A204.1 (cell line): ENCODE results near the gene ZNF385A.

Experiments used
- FAIRE-seq: peaks from 2 replicates; lab custom pipeline; 2012; peaks lifted over from hg19 to GRCh38; lab: Jason Lieb, UNC

ZNF385A gene

DNA sequence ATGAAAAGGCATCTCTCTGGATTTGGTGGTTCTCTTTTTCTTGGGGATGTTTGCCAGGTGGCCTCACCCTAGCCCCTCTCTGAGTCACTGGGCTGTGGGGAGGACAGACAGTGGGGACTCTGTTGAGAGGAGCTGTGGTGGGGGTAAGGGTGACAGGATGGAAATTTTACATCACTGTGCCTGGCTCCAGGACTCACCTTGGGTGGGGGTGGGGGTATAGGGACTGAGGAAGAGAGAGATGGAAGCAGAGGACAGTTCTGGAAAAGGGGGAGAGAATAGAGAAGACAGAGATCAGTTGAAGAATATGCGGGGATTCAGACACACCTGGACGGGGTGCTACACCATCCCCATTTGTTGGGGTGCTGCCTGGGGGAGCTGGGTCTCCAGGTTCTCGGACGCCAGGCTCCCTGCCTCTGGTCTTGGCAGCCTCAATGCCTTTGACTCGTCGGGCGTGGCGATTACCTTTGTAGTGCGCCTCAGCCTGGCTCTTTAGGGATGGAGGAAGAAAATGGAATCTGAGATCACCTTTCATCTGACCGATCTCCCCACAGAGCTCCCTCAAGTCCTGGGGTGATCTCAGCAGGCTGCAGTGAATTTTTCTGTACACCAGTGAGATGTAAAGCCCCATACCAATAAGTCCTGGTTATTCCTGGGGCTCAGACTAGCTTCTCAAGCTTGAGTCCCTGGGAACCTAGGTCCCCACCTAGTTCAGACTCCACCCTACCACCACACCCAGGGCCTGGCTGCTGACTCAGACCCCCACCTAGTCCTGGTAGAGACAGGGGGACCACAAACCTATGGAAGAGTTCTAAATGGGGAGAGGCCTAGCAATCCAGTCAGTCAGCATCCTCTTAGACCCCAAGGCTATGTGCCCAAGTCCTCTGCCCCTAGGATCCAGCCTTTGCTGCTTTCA is 10.6 kb downstream of the ZNF385A start:
- FAIRE-seq: no peak

DNA sequence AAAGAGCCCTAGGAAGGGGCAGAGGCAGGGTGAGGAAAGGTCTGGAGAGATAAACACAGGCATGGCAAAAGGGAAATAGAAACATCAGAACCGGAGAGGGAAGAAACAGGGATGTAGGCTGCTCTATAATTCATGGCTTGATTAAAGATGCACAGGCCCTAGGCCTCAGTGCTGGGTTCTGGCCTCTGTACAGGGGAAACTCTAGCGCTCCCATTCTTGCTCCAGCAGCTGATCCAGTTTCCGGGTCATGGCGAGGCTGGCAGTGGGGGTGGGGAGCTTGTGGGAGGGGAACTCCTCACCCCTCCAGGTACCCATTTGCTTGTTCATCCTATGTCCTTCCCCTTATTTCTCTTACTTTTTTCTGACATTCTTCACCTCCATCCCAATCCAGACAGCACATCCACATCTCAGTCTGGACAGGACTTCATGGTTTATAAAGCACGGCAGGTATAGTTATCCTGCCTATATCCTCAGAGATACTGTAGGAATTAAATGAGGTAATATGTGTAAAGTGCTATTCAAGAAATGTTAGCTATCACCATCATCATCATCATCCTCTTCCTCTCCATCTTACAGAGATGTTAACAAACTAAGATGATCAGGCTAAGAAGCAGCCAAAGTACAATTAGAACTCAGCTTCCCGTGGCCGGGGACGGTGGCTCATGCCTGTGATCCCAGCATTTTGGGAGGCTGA is 12.3 kb downstream of the ZNF385A start:
- no peak for FAIRE-seq

DNA sequence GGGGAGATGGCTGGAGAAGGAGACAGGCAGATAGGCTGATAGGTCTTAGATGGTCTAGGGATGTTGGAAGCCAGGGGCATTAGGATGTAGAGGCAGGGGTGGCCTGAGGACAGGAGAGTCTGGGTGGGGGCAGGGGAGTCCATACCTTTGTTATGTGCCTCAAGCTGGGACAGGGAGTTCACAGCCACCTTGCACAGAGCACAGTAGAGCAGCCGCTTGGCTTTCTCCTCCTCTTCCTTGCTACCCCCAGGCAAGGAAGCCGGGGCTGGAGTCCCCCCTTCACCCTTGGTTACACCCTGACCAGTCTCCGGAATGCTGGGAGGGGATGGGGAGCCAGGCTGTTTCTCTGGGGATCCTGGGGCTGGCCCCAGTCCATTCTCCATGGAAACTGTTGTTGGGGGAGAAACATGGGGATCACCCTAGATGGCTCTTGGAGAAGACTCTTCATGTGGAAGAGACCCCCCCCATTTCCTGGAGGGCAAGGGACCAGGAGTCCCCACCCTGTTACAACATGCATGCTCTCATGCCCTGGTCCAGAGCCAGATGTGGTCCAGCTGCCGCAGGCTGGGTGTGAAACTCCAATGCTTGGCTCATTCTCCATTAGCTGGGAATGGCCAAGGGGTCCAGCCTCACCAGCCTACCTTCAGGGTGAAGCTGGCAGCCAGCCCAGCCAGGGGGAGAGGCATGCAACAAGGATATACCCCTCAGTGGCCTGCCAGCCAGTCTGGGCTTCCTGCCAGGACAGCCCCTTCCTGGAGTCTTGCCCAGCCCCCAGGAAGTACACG is 13.0 kb downstream of the ZNF385A start:
- FAIRE-seq: no peak

- no peak for FAIRE-seq
Measured at GRCh38 chr12:54370171-54370730, 14.3 kb downstream of the ZNF385A start.

- no peak for FAIRE-seq
Measured at GRCh38 chr12:54369597-54370131, 14.9 kb downstream of the ZNF385A start.

- peak; percentile 48 for FAIRE-seq
Measured at GRCh38 chr12:54368709-54369596, 15.6 kb downstream of the ZNF385A start.

DNA sequence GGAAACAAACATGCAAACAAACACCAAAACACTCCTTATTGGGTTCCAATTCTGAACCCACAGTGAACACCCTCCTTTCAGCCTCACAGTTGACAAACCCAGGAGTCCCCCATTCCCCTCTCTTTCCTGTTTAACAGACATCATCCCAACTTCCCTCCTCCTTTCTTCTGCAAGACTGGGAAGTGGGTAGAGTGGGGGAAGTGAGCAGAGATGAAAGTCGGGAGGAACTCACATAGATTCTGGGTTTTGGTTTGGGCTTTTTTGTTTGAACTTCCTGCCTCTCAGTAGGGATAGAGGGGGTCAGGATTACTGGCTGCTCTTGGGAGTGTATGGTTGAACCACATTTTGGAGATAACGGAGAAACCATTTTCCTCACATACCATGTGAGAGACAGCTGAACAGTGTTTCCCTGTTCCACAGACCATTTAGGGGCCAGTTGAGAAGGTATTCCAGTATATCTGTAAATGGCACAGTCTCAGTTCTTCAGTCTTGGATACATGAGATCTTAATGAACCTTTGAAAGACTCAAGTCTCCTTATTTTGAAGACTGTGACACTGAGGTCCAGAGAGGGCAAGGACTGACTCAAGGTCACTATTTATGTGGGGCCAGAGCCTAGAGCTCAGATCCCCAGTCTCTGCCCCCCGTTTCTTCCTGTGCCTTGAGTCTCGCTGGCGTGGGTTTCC is 16.4 kb downstream of the ZNF385A start:
- FAIRE-seq: no peak

GRCh38 chr12:54364413-54364812 is 20.1 kb downstream of the ZNF385A start, which contains the start of gene GPR84:
GPR84 (minus strand) TSS chr12:54364486; CDS start chr12:54363851, 635 bp downstream.
- FAIRE-seq: no peak

DNA sequence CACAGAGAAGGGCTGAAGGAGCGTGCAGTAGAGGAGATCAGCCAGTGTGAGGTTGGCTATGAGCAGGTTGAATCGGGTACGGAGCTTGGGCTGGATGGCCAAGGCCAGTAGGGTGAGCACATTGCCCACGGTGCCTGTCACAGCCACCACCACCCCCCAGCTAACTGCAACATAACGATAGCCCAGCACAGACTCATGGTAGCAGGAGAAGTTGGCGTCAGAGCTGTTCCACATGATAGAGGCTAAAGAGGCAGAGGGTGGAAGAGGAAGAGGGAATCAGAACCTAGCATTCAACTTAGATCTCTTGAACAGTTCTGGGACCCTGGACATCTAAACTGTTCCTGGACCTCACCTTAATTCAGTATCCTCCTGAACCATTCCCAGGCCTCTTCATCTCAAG is 20.9 kb downstream of the ZNF385A start:
- no peak for FAIRE-seq

- no peak for FAIRE-seq
Measured at GRCh38 chr12:54363047-54363446, 21.5 kb downstream of the ZNF385A start.

DNA sequence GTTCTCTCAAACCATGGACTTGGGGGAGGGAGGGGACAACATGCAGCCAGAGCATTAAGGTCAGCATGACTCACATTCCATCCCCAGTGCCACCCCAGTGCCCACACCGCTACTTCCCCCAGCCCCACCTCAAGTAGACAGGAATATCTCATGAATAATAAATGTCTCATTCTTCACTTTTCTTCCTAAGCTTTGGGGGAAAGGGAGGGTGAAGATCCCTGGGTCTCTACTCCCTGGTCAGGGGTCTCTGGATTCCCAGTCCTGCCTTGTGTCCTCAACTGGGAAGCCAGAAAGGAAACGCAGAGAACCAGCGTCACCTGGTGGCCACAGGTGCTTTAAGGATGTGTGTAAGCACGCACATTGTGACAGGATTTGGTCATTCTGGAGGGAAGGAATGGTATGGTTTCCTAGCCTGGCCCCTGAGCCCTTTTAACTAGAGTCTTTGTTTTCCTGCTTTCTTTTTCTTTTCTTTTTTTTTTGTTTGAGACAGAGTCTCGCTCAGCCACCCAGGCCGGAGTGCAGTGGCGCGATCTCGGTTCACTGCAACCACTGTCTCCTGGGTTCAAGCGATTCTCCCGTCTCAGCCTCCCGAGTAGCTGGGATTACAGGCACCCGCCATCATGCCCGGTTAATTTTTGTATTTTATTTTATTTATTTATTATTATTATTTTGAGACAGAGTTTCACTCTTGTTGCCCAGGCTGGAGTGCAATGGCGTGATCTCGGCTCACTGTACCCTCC is 23.6 kb downstream of the ZNF385A start:
- FAIRE-seq: no peak

- FAIRE-seq: no peak
Measured at GRCh38 chr12:54359762-54360351, 24.7 kb downstream of the ZNF385A start.

DNA sequence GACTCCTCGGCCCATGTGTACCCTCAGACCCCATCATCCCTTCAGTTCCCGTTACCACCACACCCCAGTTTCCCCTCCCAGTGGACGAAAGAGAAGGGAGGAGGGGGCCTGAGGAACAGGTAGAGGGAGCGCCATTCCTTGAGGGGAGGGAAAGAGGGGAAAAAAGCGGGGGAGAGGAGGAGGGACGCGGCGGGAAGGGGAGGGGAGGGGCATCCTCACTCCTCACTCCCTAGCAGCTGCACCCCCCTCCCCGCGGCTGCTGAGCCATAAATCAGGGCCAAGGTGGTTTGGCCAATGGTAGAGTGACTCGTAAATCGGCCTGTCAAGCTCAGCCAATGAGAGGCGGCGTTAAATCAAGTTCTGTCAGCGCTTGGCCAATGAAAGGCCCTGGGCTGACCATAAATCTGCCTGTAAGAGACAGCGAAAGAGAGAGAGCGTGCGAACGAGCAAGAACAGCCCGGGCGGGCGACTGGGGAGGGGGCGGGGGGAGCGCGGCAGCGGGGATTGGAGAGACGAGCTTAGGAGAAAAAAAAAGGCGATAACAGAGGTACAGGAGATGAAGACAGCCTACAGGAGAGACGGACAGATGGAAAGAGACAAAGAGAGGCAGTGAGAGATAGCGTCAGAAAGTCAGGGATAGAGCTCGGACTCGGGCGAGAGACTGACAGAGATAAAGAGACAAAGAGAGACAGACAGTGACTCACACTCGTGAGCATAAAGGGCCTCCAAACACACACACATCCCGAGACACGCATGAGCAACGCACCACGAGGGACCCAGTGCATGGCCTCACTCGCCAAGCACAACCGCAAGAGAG is 25.4 kb downstream of the ZNF385A start:
- peak; percentile 94 for FAIRE-seq

- no peak for FAIRE-seq
Measured at GRCh38 chr12:54358191-54358944, 26.2 kb downstream of the ZNF385A start.

- no peak for FAIRE-seq
Measured at GRCh38 chr12:54357506-54358190, 26.9 kb downstream of the ZNF385A start.

DNA sequence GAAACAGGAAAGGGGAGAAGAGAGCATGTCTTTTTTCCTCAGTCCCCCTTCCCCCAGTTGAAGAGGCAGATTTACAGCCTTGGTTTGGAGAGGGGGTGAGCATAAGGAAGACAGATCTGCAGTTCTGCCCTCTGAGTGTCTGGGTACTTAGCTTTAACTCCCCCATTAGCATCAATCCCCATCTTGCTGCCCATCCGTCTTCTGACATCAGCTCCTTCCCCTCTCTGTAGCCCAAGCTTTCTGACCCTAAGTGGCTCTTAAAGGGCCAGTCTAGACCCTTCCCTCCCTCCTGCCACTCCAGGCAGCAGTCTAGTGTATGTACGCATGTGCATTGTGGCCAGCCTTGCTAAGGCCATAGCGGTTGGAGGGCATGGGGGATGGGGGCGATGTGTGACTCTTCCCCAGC is 27.6 kb downstream of the ZNF385A start:
- no peak for FAIRE-seq

DNA sequence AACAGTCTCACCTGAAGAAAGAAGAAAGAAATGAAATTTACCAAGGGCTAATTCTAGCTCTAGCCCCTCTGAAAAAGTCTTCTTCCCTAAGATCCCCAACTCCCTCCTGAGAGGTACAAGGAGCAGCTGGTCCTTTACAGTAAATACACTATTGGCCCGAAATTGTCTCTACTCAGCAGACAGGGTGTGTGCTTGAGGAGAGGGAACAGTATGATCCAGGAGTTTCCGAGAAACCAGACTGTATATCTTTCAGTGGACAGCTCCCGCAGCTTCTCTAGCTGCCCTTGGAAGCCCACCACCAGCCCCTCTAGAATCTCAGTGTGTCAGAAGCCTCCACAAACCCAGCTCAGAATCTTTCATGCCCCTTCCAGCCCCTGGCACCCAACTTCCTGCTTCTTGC is 28.3 kb downstream of the ZNF385A start:
- FAIRE-seq: no peak
